Measurements from ENCODE around the gene MLX. TPM values are rescaled to one million over a fixed set of nuclear protein-coding genes. Genes with fewer than 3 reads are reported as not detected.
A peak's percentile ranks its signal among the peaks of the same experiment; 100 is the strongest.

The MLX gene
- total and polyA plus RNA-seq, 2 of the 8 experiments (the other 6 are each of a cell fraction or from before 2014, with no cell fraction given) = 27.0 to 27.5 TPM

- TF ChIP-seq CTCF (IDR thresholded peaks at IDR 0.05; ENCODE audit: control extremely low read depth in 1 of 3, insufficient read depth in 1 of 3, low read depth in 1 of 3, low read length in 3 of 3) (no peak), POLR2AphosphoS5 (IDR thresholded peaks at IDR 0.05; ENCODE audit: low read depth, low read length) (peak; percentile 39; the same call in 1 of the 2 replicates), CHD7 (IDR thresholded peaks at IDR 0.05; ENCODE audit: insufficient replicate concordance, low read length) (no peak), CEBPB (IDR thresholded peaks at IDR 0.05; ENCODE audit: low read depth, low read length) (no peak), SRF (IDR thresholded peaks at IDR 0.05; ENCODE audit: low read depth, low read length) (no peak), E2F6 (IDR thresholded peaks at IDR 0.05) (0 out of 2 replicates have a peak, but pooled peaks have one; percentile 18), POU5F1 (IDR thresholded peaks at IDR 0.05; ENCODE audit: low read depth, low read length) (no peak)
These were observed at the start of gene MLX (continued) for GRCh38 chr17:42566883-42567573.
